HG03432 (cell line): Measurements from ENCODE around the gene MSH3.
"Not testable (repeated sequence)": the region's sequence is repeated elsewhere in the genome, so short reads cannot be mapped to it uniquely, and the experiment has no call there.

Experiments used
- ATAC-seq: cut with Tn5 transposase; IDR thresholded peaks from one replicate; pipeline ENCODE4 v1.9.1; 2021; ENCODE audit warnings: mild to moderate bottlenecking, moderate library complexity; ENCODE audit not compliant: unreplicated experiment

MSH3 gene

GRCh38 chr5:80841026-80841797 is 186.8 kb downstream of the MSH3 start:
- not testable (repeated sequence) for ATAC-seq

GRCh38 chr5:80846422-80846821 is 192.0 kb downstream of the MSH3 start:
- not testable (repeated sequence) for ATAC-seq

- not testable (repeated sequence) for ATAC-seq
Observed at GRCh38 chr5:80850168-80850567, 195.7 kb downstream of the MSH3 start.

GRCh38 chr5:80852331-80853245 is 198.1 kb downstream of the MSH3 start:
- no peak for ATAC-seq

- no peak for ATAC-seq
Observed at GRCh38 chr5:80853413-80853812, 199.0 kb downstream of the MSH3 start.

GRCh38 chr5:80854583-80854982 is 200.1 kb downstream of the MSH3 start:
- no peak for ATAC-seq

GRCh38 chr5:80860924-80861613 is 206.6 kb downstream of the MSH3 start:
- no peak for ATAC-seq

GRCh38 chr5:80863708-80864107 is 209.3 kb downstream of the MSH3 start:
- no peak for ATAC-seq

- no peak for ATAC-seq
Observed at GRCh38 chr5:80864109-80864508, 209.7 kb downstream of the MSH3 start.

GRCh38 chr5:80864706-80865435 is 210.4 kb downstream of the MSH3 start:
- ATAC-seq, result peak; percentile 81

GRCh38 chr5:80865551-80865950 is 211.1 kb downstream of the MSH3 start:
- no peak for ATAC-seq

- ATAC-seq, result no peak
Observed at GRCh38 chr5:80866371-80866770, 211.9 kb downstream of the MSH3 start.

GRCh38 chr5:80867233-80867632 is 212.8 kb downstream of the MSH3 start:
- ATAC-seq, result no peak

GRCh38 chr5:80870442-80870841 is 216.0 kb downstream of the MSH3 start:
- no peak for ATAC-seq

GRCh38 chr5:80871541-80871961 is 217.1 kb downstream of the MSH3 start:
- no peak for ATAC-seq

GRCh38 chr5:80874162-80874561 is 219.7 kb downstream of the MSH3 start:
- ATAC-seq, result no peak

GRCh38 chr5:80877592-80877991 is 223.1 kb downstream of the MSH3 start:
- no peak for ATAC-seq

- ATAC-seq, result no peak
Observed at GRCh38 chr5:80881726-80882125, 227.3 kb downstream of the MSH3 start.

- not testable (repeated sequence) for ATAC-seq
Observed at GRCh38 chr5:80883390-80883789, 228.9 kb downstream of the MSH3 start.

GRCh38 chr5:80884086-80884813 is 229.8 kb downstream of the MSH3 start:
- ATAC-seq, result no peak
